Activated B cell treated with CpG ODN at 0.5 μM for 24 hours (primary cell): ENCODE results near the gene MICU2. TPM values are rescaled to one million over a fixed set of nuclear protein-coding genes. Genes with fewer than 3 reads are reported as not detected.

Source experiments
- ATAC-seq: fragments of 200-7000 bp; cut with Tn5 transposase; one replicate; pipeline ENCODE4 v1.10.0; 2021; ENCODE audit warnings: low read depth, mild to moderate bottlenecking, moderate library complexity
- CTCF ChIA-PET: fragments of 350-600 bp; sonication (Branson Sonifier 250); formaldehyde crosslinking; loops from one replicate; lab custom pipeline; 2021; ENCODE audit warnings: antibody characterized with exemption; lab: Charles Lee
- POLR2A ChIA-PET: fragments of 350-600 bp; sonication (Branson Sonifier 250); formaldehyde crosslinking; loops from one replicate; lab custom pipeline; 2021; ENCODE audit warnings: antibody characterized with exemption; lab: Charles Lee
- DNase-seq: peaks from one replicate; pipeline ENCODE4 v3.0.0; 2022
- H3K27ac Mint-ChIP-seq: one replicate; pipeline ENCODE4 v1.8.0; 2020; ENCODE audit warnings: mixed read lengths
- H3K27me3 Mint-ChIP-seq: one replicate; pipeline ENCODE4 v1.8.0; 2021; ENCODE audit warnings: mixed read lengths
- H3K36me3 Mint-ChIP-seq: one replicate; pipeline ENCODE4 v1.8.0; 2021; ENCODE audit warnings: low read depth, mixed read lengths
- H3K4me1 Mint-ChIP-seq: one replicate; pipeline ENCODE4 v1.8.0; 2021; ENCODE audit warnings: mixed read lengths
- H3K4me3 Mint-ChIP-seq: one replicate; pipeline ENCODE4 v1.8.0; 2020; ENCODE audit warnings: mild to moderate bottlenecking, mixed read lengths
- H3K9me3 Mint-ChIP-seq: one replicate; pipeline ENCODE4 v1.8.0; 2020; ENCODE audit warnings: mixed read lengths
- intact Hi-C: fragments of 100-400 bp; cut with micrococcal nuclease; formaldehyde crosslinking; loops from one replicate; pipeline ENCODE4 v1.15.1; 2024
- total RNA-seq: library from RNA; stranded (reverse); gene quantifications from 2 replicates; pipeline ENCODE4 v1.2.3, GENCODE V29; 2022
- TF ChIP-seq, protein P1 (sequence below): fragments of 200-600 bp; IDR thresholded peaks from one replicate; pipeline ENCODE4 v1.8.0; 2022; ENCODE audit warnings: antibody characterized with exemption, mild to moderate bottlenecking

MICU2 gene
- total RNA-seq, 1 donor from 2014 or later = 41.3 TPM

DNA sequence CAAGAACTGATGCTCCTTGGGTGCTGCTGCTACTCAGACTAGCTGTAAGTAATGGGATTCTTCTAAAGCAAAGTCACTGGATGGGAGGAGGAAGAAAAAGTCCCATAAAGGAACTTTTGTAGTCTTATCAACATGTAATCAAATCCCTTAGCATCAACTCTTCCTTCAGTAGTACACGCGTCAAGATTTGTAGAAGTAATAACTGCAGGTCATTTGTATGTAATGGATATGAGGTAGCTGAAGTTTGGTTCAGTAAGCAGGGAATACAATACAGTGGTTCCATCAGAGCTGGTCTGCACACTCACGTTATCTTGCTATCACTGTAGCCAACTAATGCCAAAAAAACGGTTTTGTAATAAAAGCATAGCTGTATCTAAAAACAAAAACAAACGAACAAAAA is 72.5 kb downstream of the MICU2 start:
- Mint-ChIP-seq H3K27me3 (no peaks in the 10 kb centered on the region), H3K4me3 (no peak overlapping the region), H3K36me3 (peaks cover 40% of the 10 kb centered on the region), H3K27ac (no peak overlapping the region), H3K4me1 (no peaks in the 10 kb centered on the region), H3K9me3 (no peaks in the 10 kb centered on the region)
- intact Hi-C loops = no loop called here
- ChIA-PET POLR2A (no interaction called here), CTCF (no interaction called here)
- ATAC-seq (no peak), DNase-seq (no peak)
- TF ChIP-seq, protein P1, sequence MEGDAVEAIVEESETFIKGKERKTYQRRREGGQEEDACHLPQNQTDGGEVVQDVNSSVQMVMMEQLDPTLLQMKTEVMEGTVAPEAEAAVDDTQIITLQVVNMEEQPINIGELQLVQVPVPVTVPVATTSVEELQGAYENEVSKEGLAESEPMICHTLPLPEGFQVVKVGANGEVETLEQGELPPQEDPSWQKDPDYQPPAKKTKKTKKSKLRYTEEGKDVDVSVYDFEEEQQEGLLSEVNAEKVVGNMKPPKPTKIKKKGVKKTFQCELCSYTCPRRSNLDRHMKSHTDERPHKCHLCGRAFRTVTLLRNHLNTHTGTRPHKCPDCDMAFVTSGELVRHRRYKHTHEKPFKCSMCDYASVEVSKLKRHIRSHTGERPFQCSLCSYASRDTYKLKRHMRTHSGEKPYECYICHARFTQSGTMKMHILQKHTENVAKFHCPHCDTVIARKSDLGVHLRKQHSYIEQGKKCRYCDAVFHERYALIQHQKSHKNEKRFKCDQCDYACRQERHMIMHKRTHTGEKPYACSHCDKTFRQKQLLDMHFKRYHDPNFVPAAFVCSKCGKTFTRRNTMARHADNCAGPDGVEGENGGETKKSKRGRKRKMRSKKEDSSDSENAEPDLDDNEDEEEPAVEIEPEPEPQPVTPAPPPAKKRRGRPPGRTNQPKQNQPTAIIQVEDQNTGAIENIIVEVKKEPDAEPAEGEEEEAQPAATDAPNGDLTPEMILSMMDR = no peak

GRCh38 chr13:21530656-21531055 is 73.3 kb downstream of the MICU2 start:
- Mint-ChIP-seq H3K9me3 (no peaks in the 10 kb centered on the region), H3K4me3 (no peak overlapping the region), H3K27me3 (no peaks in the 10 kb centered on the region), H3K4me1 (no peaks in the 10 kb centered on the region), H3K36me3 (peaks cover 41% of the 10 kb centered on the region), H3K27ac (no peak overlapping the region)
- CTCF ChIA-PET = no interaction called here
- ATAC-seq (no peak), DNase-seq (no peak)
- POLR2A ChIA-PET = no interaction called here
- TF ChIP-seq, protein P1 = no peak
- intact Hi-C loops = no loop called here

DNA sequence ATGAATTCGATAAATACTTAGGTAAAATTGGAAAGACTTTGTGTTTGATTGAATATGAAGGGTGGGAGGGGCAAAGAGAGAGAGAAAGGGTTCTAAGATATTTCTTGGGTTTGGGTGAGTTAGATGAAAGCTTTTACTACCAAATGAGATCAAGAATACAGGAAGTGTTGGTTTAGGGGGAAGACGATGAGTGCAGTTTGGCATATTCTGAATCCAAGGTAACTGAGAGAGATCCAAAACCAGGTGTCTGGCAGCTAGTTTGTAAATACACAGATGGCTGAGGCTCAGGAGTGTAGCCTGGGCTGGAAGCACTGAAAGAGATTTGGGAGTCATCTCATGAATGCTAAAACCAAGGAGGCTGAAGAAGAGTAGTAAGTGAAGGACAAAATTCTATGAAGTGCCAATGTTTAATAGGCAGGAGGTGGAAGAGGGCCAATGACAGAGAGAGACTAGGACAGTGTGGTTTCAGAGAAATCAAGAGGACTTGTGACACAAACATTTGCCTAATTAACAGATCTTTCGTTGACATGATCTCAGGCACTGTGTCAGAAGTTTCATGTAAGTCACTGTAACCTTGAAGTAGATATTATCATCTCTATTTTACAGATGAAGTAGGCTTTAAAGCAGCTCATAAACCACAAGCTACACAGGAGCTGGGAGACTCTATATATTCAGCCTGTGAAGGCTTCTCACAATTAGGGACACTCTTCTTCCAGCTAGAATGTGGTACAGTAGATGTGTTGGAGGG is 74.7 kb downstream of the MICU2 start:
- no peaks in the 10 kb centered on the region for H3K27me3 Mint-ChIP-seq
- CTCF ChIA-PET = no interaction called here
- intact Hi-C loops = no loop called here
- no peaks in the 10 kb centered on the region for H3K9me3 Mint-ChIP-seq
- peaks cover 45% of the 10 kb centered on the region for H3K36me3 Mint-ChIP-seq
- no peak overlapping the region for H3K4me3 Mint-ChIP-seq
- DNase-seq (no peak), ATAC-seq (no peak)
- no peaks in the 10 kb centered on the region for H3K4me1 Mint-ChIP-seq
- TF ChIP-seq, protein P1 = no peak
- POLR2A ChIA-PET = no interaction called here
- H3K27ac Mint-ChIP-seq = no peak overlapping the region

GRCh38 chr13:21528616-21529015 is 75.4 kb downstream of the MICU2 start:
- intact Hi-C loops = no loop called here
- Mint-ChIP-seq H3K36me3 (peaks cover 51% of the 10 kb centered on the region), H3K27me3 (no peaks in the 10 kb centered on the region), H3K4me1 (no peaks in the 10 kb centered on the region), H3K4me3 (no peak overlapping the region), H3K27ac (no peak overlapping the region), H3K9me3 (no peaks in the 10 kb centered on the region)
- no peak for DNase-seq
- CTCF ChIA-PET = no interaction called here
- POLR2A ChIA-PET = no interaction called here
- TF ChIP-seq, protein P1 = no peak
- no peak for ATAC-seq

DNA sequence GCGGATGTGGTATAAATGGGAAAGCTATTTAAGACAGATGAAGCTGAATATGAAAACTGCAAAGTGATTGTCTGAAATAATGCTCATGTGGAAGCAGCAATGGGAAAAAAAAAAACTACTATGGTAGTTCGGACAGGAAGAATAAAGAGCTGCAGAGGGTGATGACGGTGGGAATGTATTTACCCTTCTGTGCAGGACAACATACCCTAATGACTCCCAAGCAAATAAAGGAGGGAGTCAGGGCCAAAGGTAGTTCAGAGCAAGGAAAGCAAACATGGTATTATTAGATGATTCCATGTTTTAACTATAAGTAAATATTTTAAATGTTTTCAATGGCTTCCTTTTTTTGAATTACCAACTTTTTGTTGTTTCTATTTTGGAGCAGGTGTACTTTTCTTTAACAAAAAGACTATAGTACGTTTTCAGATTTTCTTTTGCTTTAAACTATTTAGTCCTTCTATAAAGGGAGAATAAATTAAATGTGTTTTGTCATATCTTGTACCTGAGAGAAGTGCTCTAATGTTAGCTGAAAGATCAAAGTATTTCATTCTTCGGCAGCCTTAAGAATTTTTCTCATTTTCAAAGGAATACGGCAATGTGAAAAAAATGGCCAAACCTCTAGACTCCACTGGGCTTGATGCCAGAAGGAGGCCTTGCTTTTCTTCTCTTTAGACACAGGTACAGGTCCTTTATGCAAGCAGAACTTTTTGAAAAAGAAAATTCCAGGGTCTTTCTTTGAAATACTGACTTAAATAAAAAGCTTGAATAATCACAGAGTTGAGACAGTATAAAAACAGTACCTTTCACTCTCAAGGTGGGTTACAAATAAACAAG is 77.0 kb downstream of the MICU2 start:
- ATAC-seq (no peak), DNase-seq (no peak)
- TF ChIP-seq, protein P1 = no peak
- Mint-ChIP-seq H3K4me1 (no peaks in the 10 kb centered on the region), H3K4me3 (no peak overlapping the region), H3K36me3 (peaks cover 52% of the 10 kb centered on the region), H3K27ac (no peak overlapping the region), H3K9me3 (no peaks in the 10 kb centered on the region), H3K27me3 (no peaks in the 10 kb centered on the region)
- ChIA-PET CTCF (no interaction called here), POLR2A (no interaction called here)
- intact Hi-C loops = no loop called here
